Esophagus squamous epithelium (tissue), 5 donors: ENCODE data around the gene SNAI1. TPM values are rescaled to one million over a fixed set of nuclear protein-coding genes. Genes with fewer than 3 reads are reported as not detected.
"Not testable (repeated sequence)": the region's sequence is repeated elsewhere in the genome, so short reads cannot be mapped to it uniquely, and the experiment has no call there.

ENCODE experiments used
- DNase-seq: peaks from one replicate; lab custom pipeline; 2025; lab: John Stamatoyannopoulos, UW
- H3K27ac ChIP-seq, 4 donors: fragments of 200-600 bp; sonication (generic); one replicate each; pipeline ENCODE4 v1.5.1; 2016 to 2019; ENCODE audit warnings: mild to moderate bottlenecking in 1 of 4
- H3K27me3 ChIP-seq, 4 donors: fragments of 200-600 bp; sonication (generic); 1 replicate in 3 of 4; 2 replicates in 1 of 4; pipeline versions ENCODE4 v1.5.1 to v1.6.0; 2017 to 2021; ENCODE audit warnings: antibody characterized with exemption in 1 of 4
- H3K36me3 ChIP-seq, 3 donors: fragments of 200-600 bp; sonication (generic); one replicate each; pipeline ENCODE4 v1.5.1; 2016 to 2019
- H3K4me1 ChIP-seq, 3 donors: fragments of 200-600 bp; sonication (generic); one replicate each; pipeline ENCODE4 v1.5.1; 2017 to 2019
- H3K4me3 ChIP-seq, 4 donors: fragments of 200-600 bp; sonication (generic); 1 replicate in 3 of 4; 2 replicates in 1 of 4; pipeline ENCODE4 v1.5.1; 2016 to 2019; ENCODE audit warnings: mild to moderate bottlenecking in 2 of 4, moderate library complexity in 1 of 4
- H3K9me3 ChIP-seq, 3 donors: fragments of 200-600 bp; sonication (generic); one replicate each; pipeline ENCODE4 v1.5.1; 2016 to 2019
- POLR2A ChIP-seq, 4 donors: fragments of 450-650 bp; IDR thresholded peaks; one replicate each; pipeline ENCODE4 v1.6.1; 2017; ENCODE audit warnings: antibody characterized with exemption in 4 of 4, mild to moderate bottlenecking in 4 of 4, moderate library complexity in 3 of 4
- WGBS, 2 donors: methylation state at CpG; one replicate each; pipeline ENCODE4 v1.1.5; 2018; 5-methylcytosine and 5-hydroxymethylcytosine counted together
- intact Hi-C: fragments of 100-400 bp; cut with DNase I; formaldehyde crosslinking; loops from one replicate; pipeline ENCODE4 v1.15.0; 2022
- total RNA-seq, 4 donors: library from RNA; depleted of rRNA; stranded (reverse); fragments of >200 nt; gene quantifications; one replicate each; pipeline ENCODE4 v1.1.0, GENCODE V29; 2016
- TF ChIP-seq, protein P1 (sequence below), 6 experiments: fragments of 450-650 bp in 4 of 6; fragments of 200-600 bp in 2 of 6; sonication (generic) in 2 of 6; IDR thresholded peaks; one replicate each; pipeline ENCODE4 v1.5.1; 2016 to 2019; ENCODE audit warnings: antibody characterized with exemption in 6 of 6, mild to moderate bottlenecking in 4 of 6, moderate library complexity in 4 of 6
- donor health status: DM: yes; HTN: yes; CAD: no.

SNAI1 gene
- total RNA-seq, 4 donors from 2014 or later, result 0.44 to 1.3 (median 0.75) TPM; not detected in 1

DNA sequence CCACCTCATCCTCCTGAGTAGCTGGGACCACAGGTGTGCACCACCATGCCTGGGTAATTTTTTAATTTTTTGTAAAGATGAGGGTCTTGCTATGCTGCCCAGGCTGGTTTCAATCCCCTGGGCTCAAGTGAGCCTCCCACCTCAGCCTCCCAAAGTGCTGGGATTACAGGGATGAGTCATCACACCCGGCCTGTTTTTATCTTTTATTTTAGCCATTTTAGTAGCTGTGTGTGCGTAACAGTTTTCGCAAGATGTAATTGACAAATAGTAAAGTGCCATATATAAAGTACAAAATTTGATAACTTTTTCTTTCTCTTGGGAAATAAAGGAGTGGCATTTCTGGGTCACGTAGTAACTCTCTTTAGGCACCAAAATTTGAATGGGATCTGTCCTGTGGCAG lies 21.4 kb downstream of the SNAI1 start:
- intact Hi-C loops, result no loop called here
- H3K9me3 ChIP-seq, result no peaks in the 10 kb centered on the region
- H3K27me3 ChIP-seq, result peaks cover 0 to 6% (median 0%) of the 10 kb centered on the region in 4 donors
- 69 to 81% methylated on average over 4 of the region's 4 CpGs for WGBS, 2 donors
- no peak for DNase-seq
- no peak overlapping the region for H3K4me3 ChIP-seq
- no peak overlapping the region for H3K27ac ChIP-seq
- TF ChIP-seq, protein P1, sequence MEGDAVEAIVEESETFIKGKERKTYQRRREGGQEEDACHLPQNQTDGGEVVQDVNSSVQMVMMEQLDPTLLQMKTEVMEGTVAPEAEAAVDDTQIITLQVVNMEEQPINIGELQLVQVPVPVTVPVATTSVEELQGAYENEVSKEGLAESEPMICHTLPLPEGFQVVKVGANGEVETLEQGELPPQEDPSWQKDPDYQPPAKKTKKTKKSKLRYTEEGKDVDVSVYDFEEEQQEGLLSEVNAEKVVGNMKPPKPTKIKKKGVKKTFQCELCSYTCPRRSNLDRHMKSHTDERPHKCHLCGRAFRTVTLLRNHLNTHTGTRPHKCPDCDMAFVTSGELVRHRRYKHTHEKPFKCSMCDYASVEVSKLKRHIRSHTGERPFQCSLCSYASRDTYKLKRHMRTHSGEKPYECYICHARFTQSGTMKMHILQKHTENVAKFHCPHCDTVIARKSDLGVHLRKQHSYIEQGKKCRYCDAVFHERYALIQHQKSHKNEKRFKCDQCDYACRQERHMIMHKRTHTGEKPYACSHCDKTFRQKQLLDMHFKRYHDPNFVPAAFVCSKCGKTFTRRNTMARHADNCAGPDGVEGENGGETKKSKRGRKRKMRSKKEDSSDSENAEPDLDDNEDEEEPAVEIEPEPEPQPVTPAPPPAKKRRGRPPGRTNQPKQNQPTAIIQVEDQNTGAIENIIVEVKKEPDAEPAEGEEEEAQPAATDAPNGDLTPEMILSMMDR (IDR thresholded peaks at IDR 0.05), result no peak
- TF ChIP-seq POLR2A (IDR thresholded peaks at IDR 0.05), result no peak
- H3K4me1 ChIP-seq, result peaks cover 0 to 6% (median 0%) of the 10 kb centered on the region in 3 donors
- H3K36me3 ChIP-seq, result no peaks in the 10 kb centered on the region

DNA sequence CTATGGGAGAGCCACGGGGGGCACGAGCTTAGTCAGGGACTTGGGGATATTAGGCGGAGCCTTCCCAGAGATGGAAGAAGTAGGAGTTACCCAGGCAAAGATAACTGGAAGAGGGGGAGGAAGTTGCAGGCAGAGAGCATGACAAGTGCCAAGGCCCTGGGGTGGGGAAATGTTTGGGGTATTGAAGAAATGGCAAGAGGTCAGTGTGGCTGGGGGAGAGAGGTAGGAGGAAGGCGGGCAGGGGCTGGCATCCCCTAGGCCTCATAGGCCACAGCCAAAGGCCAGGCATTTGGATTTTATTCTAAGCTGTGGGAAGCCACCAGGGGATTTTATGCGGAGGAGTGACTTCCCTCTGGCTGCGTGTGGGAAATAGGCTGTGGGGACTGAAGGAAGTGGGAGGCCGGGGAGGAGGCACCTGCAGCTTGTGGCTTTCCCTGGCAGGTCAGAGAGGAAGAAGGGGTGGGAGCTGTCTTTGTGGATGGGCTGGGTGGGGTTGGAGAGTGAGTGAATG lies 22.7 kb downstream of the SNAI1 start:
- H3K36me3 ChIP-seq, result no peaks in the 10 kb centered on the region
- no peak overlapping the region for H3K4me3 ChIP-seq
- 66 to 68% methylated on average over 7 of the region's 7 CpGs for WGBS, 2 donors
- intact Hi-C loops, result no loop called here
- no peaks in the 10 kb centered on the region for H3K9me3 ChIP-seq
- TF ChIP-seq, protein P1 (IDR thresholded peaks at IDR 0.05), result no peak
- no peak for TF ChIP-seq POLR2A (IDR thresholded peaks at IDR 0.05)
- H3K27me3 ChIP-seq, result peaks cover 0 to 19% (median 1%) of the 10 kb centered on the region in 4 donors
- H3K27ac ChIP-seq, result peak overlapping the region in 1 of 4 donors; percentile 0
- DNase-seq, result no peak
- peaks cover 3 to 15% (median 6%) of the 10 kb centered on the region in 3 donors for H3K4me1 ChIP-seq

DNA sequence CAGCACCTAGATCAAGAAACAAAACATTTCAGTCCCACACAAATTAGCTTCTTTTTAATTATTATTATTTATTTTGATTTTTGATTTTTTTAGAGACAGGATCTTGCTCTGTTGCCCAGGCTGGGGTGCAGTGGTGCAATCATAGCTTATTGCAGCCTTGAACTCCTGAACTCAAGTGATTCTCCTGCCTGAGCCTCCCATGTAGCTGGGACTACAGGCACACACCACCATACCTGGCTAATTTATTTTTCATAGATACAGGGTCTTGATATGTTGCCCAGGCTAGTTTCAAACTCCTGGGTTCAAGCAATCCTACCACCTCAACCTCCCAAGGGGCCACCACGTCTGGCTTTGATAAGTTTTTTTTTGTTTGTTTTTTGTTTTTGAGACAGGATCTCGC lies 24.6 kb downstream of the SNAI1 start:
- H3K4me3 ChIP-seq, result no peak overlapping the region
- peaks cover 0 to 28% (median 1%) of the 10 kb centered on the region in 4 donors for H3K27me3 ChIP-seq
- intact Hi-C loops, result no loop called here
- H3K27ac ChIP-seq, result no peak overlapping the region
- H3K4me1 ChIP-seq, result peaks cover 3 to 15% (median 6%) of the 10 kb centered on the region in 3 donors
- TF ChIP-seq POLR2A (IDR thresholded peaks at IDR 0.05), result no peak
- no peak for DNase-seq
- no peaks in the 10 kb centered on the region for H3K36me3 ChIP-seq
- no peaks in the 10 kb centered on the region for H3K9me3 ChIP-seq
- WGBS, 2 donors, result 90% methylated on average over 2 of the region's 2 CpGs

DNA sequence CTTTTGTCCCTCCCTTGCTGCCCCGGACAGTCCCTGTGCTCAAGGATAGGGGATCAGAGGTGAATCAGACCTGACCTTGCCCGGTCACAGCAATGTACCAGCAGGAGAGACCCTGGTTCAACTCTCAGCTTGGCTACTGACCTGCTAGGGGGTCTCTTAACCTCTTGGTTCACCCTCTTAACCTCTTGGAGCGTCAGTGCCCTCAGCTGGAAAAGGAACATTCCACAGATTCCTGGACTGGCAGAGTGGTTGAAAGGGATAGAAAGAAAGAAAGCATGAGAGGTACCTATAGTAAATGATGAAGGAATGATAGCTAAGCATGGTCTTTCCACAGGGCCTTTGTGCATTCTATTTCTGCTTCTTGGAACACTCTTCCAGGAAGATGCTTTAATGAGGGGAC lies 25.2 kb downstream of the SNAI1 start:
- TF ChIP-seq, protein P1 (IDR thresholded peaks at IDR 0.05), result no peak
- TF ChIP-seq POLR2A (IDR thresholded peaks at IDR 0.05), result no peak
- WGBS, 2 donors, result 100% methylated on average over 2 of the region's 3 CpGs; no CpG with 5 or more reads in 1 of the 2 donors
- H3K4me3 ChIP-seq, result no peak overlapping the region

DNA sequence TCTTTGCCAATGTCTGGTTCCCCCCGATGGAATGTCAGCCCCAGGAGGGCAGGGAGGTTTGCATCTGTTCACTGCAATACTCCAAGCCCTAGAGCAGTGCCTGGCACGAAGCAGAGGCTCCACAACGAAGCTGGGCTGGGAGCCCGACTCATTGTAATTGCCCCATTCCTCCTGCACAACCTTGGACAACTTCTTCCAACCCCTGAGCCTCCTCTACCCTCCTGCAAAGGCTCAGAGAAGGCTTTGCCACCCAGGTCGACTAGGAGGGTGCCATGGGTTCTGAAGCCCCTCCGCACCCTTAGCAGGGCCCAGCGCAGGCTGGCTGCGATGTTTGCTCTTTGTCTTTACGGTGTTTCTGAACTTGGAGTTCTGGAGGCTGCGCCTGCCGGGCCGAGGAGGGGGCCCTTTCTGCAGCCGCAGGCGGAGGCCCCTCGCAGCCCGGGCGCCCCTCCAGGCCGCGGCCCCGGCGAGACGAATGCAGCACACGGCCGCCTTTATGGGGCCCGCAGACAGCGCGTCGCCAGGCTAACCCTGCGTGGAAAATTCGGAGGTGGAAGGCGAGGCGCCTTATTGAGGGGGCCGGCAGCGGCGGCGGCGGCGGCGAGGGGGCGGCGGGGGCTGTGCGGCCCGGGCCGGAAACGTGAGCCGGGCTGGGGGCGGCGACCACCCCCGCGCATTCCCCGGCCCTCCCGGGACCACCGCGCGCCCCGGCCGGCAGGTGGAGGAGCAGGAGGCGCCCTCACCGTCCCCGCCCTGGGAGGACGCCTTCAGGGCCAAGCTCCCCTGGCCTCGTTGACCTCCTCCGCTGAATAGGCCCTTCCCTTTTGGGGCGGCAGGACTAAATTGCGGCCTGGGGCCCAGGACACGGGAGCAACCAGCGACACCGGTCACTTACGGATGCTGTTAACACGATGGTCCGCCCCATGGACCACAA lies 27.0 kb downstream of the SNAI1 start:
- intact Hi-C loops, result no loop called here
- Histone ChIP-seq H3K36me3 (no peaks in the 10 kb centered on the region), H3K9me3 (no peaks in the 10 kb centered on the region), H3K4me1 (peaks cover 3 to 18% (median 6%) of the 10 kb centered on the region in 3 donors), H3K27ac (no peak overlapping the region), H3K27me3 (peaks cover 0 to 28% (median 1%) of the 10 kb centered on the region in 4 donors), H3K4me3 (peak overlapping the region in 2 of 4 donors; percentile 15 to 45)
- TF ChIP-seq, protein P1 (IDR thresholded peaks at IDR 0.05), result no peak
- whole genome bisulfite sequencing, 2 donors, result 11 to 21% methylated on average over 4 of the region's 71 CpGs
- no peak for DNase-seq

More for the DNA sequence above, 25.2 kb downstream of the SNAI1 start:
- no peak for DNase-seq
- Histone ChIP-seq H3K9me3 (no peaks in the 10 kb centered on the region), H3K27me3 (peaks cover 0 to 28% (median 1%) of the 10 kb centered on the region in 4 donors), H3K27ac (no peak overlapping the region), H3K4me1 (peaks cover 3 to 15% (median 6%) of the 10 kb centered on the region in 3 donors), H3K36me3 (no peaks in the 10 kb centered on the region)
- intact Hi-C loops, result no loop called here

DNA sequence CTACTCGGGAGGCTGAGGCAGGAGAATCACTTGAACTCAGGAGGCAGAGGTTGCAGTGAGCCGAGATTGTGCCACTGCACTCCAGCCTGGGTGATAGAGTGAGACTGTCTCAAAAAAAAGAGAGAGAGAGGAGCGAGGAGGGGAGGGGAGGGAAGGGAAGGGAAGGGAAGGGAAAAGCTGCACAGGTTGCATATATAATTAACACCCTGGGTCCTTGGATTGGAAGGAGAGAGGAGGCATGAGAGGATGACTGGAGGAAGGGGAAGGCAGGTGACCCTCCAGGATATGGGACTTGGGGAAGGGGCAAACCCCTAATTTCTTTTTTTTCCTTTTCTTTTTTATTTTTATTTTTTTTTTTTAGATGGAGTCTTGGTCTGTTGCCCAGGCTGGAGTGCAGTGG lies 28.8 kb downstream of the SNAI1 start:
- DNase-seq, intact Hi-C loops, H3K4me3 ChIP-seq, H3K36me3 ChIP-seq, H3K27ac ChIP-seq, H3K9me3 ChIP-seq: not testable (repeated sequence)
- Histone ChIP-seq H3K4me1 (peaks cover 12 to 30% (median 13%) of the 10 kb centered on the region in 3 donors), H3K27me3 (peaks cover 0 to 31% (median 1%) of the 10 kb centered on the region in 4 donors)
- whole genome bisulfite sequencing, 2 donors, result 79 to 100% methylated on average over 2 of the region's 3 CpGs
